ENCODE results near the gene ACOT11.

GRCh38 chr1:54575161-54575560 is 27.1 kb downstream of the ACOT11 start:
- no peak for TF ChIP-seq CTCF (IDR thresholded peaks at IDR 0.05; ENCODE audit: poor library complexity)
- TF ChIP-seq EZH2 (IDR thresholded peaks at IDR 0.05; ENCODE audit: borderline replicate concordance): no peak
